CD14-positive monocyte (primary cell): ENCODE data around the gene HLA-DQB2. TPM values are rescaled to one million over a fixed set of nuclear protein-coding genes. Genes with fewer than 3 reads are reported as not detected.
A peak's percentile ranks its signal among the peaks of the same experiment; 100 is the strongest.

ENCODE experiments used
- DNase-seq, 3 donors: peaks; one replicate each; pipeline ENCODE4 v3.0.0-alpha.2; 2011 to 2022
- H2AFZ ChIP-seq: 2 replicates; pipeline ENCODE4 v1.6.0; 2012; ENCODE audit warnings: mild to moderate bottlenecking, low read depth, low read length, inconsistent platforms; ENCODE audit not compliant: insufficient read depth, poor library complexity, severe bottlenecking
- H3K27ac ChIP-seq, 2 donors: 1 replicate in 1 of 2; 2 replicates in 1 of 2; pipeline ENCODE4 v1.5.1; 2012 to 2013; ENCODE audit warnings: low read length in 2 of 2, control low read depth in 1 of 2, inconsistent platforms in 1 of 2, low read depth in 1 of 2, mild to moderate bottlenecking in 1 of 2
- H3K27me3 ChIP-seq, 2 donors: one replicate each; pipeline versions ENCODE4 v1.6.0 to v1.6.1; 2011 to 2013; ENCODE audit warnings: low read length in 2 of 2; ENCODE audit not compliant: control insufficient read depth in 2 of 2, insufficient read depth in 2 of 2
- H3K36me3 ChIP-seq, 2 donors: replicated peaks in 1 of 2; 1 replicate in 1 of 2; 2 replicates in 1 of 2; pipeline versions ENCODE4 v1.5.1 to v1.6.1; 2012 to 2013; ENCODE audit warnings: low read length in 2 of 2, control low read depth in 1 of 2, inconsistent platforms in 1 of 2, mild to moderate bottlenecking in 1 of 2; ENCODE audit not compliant: insufficient read depth in 2 of 2, control insufficient read depth in 1 of 2
- H3K4me1 ChIP-seq, 2 donors: 1 replicate in 1 of 2; 2 replicates in 1 of 2; pipeline versions ENCODE4 v1.5.1 to v1.6.1; 2012 to 2013; ENCODE audit warnings: low read length in 2 of 2, control low read depth in 1 of 2, inconsistent platforms in 1 of 2, mild to moderate bottlenecking in 1 of 2, moderate library complexity in 1 of 2; ENCODE audit not compliant: insufficient read depth in 2 of 2, control insufficient read depth in 1 of 2
- H3K4me2 ChIP-seq: replicated peaks from 2 replicates; pipeline ENCODE3; 2012; ENCODE audit warnings: low read length, moderate library complexity, mild to moderate bottlenecking; ENCODE audit not compliant: poor library complexity, severe bottlenecking; ENCODE audit errors: extremely low read depth
- H3K4me3 ChIP-seq, 3 experiments: fragments of 200-600 bp in 1 of 3; sonication (generic) in 1 of 3; replicated peaks in 1 of 3; 1 replicate in 2 of 3; 2 replicates in 1 of 3; pipeline ENCODE4 v1.5.1; 2011 to 2013; ENCODE audit warnings: low read length in 3 of 3, mild to moderate bottlenecking in 3 of 3, control low read depth in 2 of 3, low read depth in 2 of 3, inconsistent platforms in 1 of 3, moderate library complexity in 1 of 3
- H3K79me2 ChIP-seq: 2 replicates; pipeline ENCODE4 v1.6.0; 2012; ENCODE audit warnings: mild to moderate bottlenecking, control low read depth, inconsistent platforms, low read length, moderate library complexity; ENCODE audit not compliant: insufficient read depth
- H3K9ac ChIP-seq: 2 replicates; pipeline ENCODE4 v1.6.0; 2017; ENCODE audit warnings: low read length, mild to moderate bottlenecking; ENCODE audit not compliant: insufficient read depth, poor library complexity, severe bottlenecking
- H3K9me3 ChIP-seq, 2 donors: replicated peaks in 1 of 2; 1 replicate in 1 of 2; 2 replicates in 1 of 2; pipeline versions ENCODE4 v1.5.1 to v1.6.1; 2012 to 2013; ENCODE audit warnings: low read length in 2 of 2, control low read depth in 1 of 2; ENCODE audit not compliant: control insufficient read depth in 1 of 2, insufficient read depth in 1 of 2
- H4K20me1 ChIP-seq: 2 replicates; pipeline ENCODE4 v1.6.0; 2012; ENCODE audit warnings: mild to moderate bottlenecking, low read length, control low read depth, moderate library complexity; ENCODE audit not compliant: insufficient read depth
- H3K27ac Mint-ChIP-seq, 7 donors: one replicate each; pipeline ENCODE4 v1.8.0; 2020; ENCODE audit warnings: mild to moderate bottlenecking in 7 of 7, mixed read lengths in 7 of 7, moderate library complexity in 6 of 7, inconsistent platforms in 2 of 7
- H3K27me3 Mint-ChIP-seq, 3 donors: one replicate each; pipeline ENCODE4 v1.8.0; 2021 to 2022; ENCODE audit warnings: low read depth in 3 of 3, mild to moderate bottlenecking in 3 of 3, mixed read lengths in 3 of 3, moderate library complexity in 3 of 3, inconsistent platforms in 1 of 3
- H3K36me3 Mint-ChIP-seq, 2 donors: one replicate each; pipeline ENCODE4 v1.8.0; 2020; ENCODE audit warnings: mixed read lengths in 2 of 2, inconsistent platforms in 1 of 2, mild to moderate bottlenecking in 1 of 2
- H3K4me1 Mint-ChIP-seq: one replicate; pipeline ENCODE4 v1.8.0; 2020; ENCODE audit warnings: mild to moderate bottlenecking, mixed read lengths
- H3K4me3 Mint-ChIP-seq, 2 donors: one replicate each; pipeline ENCODE4 v1.8.0; 2020; ENCODE audit warnings: mild to moderate bottlenecking in 2 of 2, mixed read lengths in 2 of 2, moderate library complexity in 1 of 2
- H3K9me3 Mint-ChIP-seq, 7 donors: one replicate each; pipeline ENCODE4 v1.8.0; 2020 to 2022; ENCODE audit warnings: mixed read lengths in 7 of 7, mild to moderate bottlenecking in 6 of 7, moderate library complexity in 6 of 7, inconsistent platforms in 2 of 7
- WGBS: methylation state at CpG from one replicate; pipeline ENCODE4 v1.1.5; 2013; ENCODE audit warnings: missing lambda C conversion rate; ENCODE audit not compliant: insufficient coverage; 5-methylcytosine and 5-hydroxymethylcytosine counted together
- intact Hi-C, 2 donors: fragments of 100-400 bp; cut with micrococcal nuclease; formaldehyde crosslinking; loops; one replicate each; pipeline versions ENCODE4 v1.15.0 to v1.15.1; 2023
- polyA plus RNA-seq, 3 donors: library from polyadenylated mRNA; depleted of rRNA in 1 of 3; unstranded in 2 of 3; stranded (reverse) in 1 of 3; fragments of 300-500 nt in 2 of 3; fragments of >200 nt in 1 of 3; fragmentation: Illumina TruSeq in 2 of 3; gene quantifications; 1 replicate in 2 of 3; 2 replicates in 1 of 3; pipeline ENCODE4 v1.2.3, GENCODE V29; 2012 to 2021
- TF ChIP-seq, protein P1 (sequence below): fragments of 200-600 bp; IDR thresholded peaks from one replicate; pipeline ENCODE4 v1.8.0; 2022; ENCODE audit warnings: antibody characterized with exemption, mild to moderate bottlenecking

The HLA-DQB2 gene
- polyA plus RNA-seq, 3 donors: 4.4 to 37.5 TPM; not detected in 1

GRCh38 chr6:32741031-32741960 lies 22.0 kb downstream of the HLA-DQB2 start, which contains the start of gene HLA-DQA2:
Gene HLA-DQA2, plus strand, starts transcription at chr6:32741391. Its CDS starts 53 bp downstream, at chr6:32741444.
- Histone ChIP-seq H3K9ac (no peak within 1 kb of the TSS), H3K4me2 (no peak within 1 kb of the TSS), H3K9me3 (no peaks in the 10 kb centered on the region), H3K4me1 (no peaks in the 10 kb centered on the region), H3K36me3 (no peaks in the 10 kb centered on the region), H4K20me1 (no peaks in the 10 kb centered on the region), H3K27ac (no peak within 1 kb of the TSS), H3K27me3 (peaks cover 0 to 6% of the 10 kb centered on the region in 2 donors), H2AFZ (no peak within 1 kb of the TSS), H3K79me2 (no peaks in the 10 kb centered on the region), H3K4me3 (no peak within 1 kb of the TSS)
- WGBS: 93% methylated on average over 2 of the region's 7 CpGs
- intact Hi-C loops: loop anchor here in 1 of 2 donors (5.0 kb wide), 1 partner anchor 99 kb away; no protein-coding TSS in a partner anchor
- peak in 2 of 3 donors; percentile 43 to 45 for DNase-seq
- Mint-ChIP-seq H3K27ac (peak within 1 kb of the TSS in 2 of 7 donors; percentile 61 to 79), H3K9me3 (peaks cover 0 to 2% (median 0%) of the 10 kb centered on the region in 7 donors), H3K4me3 (peak within 1 kb of the TSS in 1 of 2 donors; percentile 56), H3K4me1 (peaks cover 3% of the 10 kb centered on the region), H3K36me3 (peaks cover 0 to 2% of the 10 kb centered on the region in 2 donors), H3K27me3 (peaks cover 3 to 19% (median 7%) of the 10 kb centered on the region in 3 donors)
- TF ChIP-seq, protein P1, sequence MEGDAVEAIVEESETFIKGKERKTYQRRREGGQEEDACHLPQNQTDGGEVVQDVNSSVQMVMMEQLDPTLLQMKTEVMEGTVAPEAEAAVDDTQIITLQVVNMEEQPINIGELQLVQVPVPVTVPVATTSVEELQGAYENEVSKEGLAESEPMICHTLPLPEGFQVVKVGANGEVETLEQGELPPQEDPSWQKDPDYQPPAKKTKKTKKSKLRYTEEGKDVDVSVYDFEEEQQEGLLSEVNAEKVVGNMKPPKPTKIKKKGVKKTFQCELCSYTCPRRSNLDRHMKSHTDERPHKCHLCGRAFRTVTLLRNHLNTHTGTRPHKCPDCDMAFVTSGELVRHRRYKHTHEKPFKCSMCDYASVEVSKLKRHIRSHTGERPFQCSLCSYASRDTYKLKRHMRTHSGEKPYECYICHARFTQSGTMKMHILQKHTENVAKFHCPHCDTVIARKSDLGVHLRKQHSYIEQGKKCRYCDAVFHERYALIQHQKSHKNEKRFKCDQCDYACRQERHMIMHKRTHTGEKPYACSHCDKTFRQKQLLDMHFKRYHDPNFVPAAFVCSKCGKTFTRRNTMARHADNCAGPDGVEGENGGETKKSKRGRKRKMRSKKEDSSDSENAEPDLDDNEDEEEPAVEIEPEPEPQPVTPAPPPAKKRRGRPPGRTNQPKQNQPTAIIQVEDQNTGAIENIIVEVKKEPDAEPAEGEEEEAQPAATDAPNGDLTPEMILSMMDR: no peak

DNA sequence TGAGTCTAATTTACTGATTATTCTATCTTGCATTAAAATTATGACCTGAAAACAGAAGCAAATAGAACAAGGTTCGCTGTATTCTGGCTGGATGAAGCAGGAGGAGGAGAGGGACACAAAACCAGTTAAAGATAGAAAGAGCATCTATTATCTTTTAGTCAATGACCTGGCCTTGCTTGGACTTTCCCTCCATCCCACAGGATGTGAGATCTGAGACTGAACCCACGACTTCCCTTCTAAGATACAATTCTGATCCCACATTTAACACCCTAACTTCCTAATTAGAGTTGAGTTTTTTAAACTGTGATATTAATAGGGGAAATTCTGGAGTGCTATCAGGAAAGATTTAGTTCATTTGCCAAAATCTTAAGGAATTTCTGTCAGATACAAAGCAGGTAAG lies 25.2 kb downstream of the HLA-DQB2 start:
- H3K36me3 ChIP-seq: no peaks in the 10 kb centered on the region
- no peaks in the 10 kb centered on the region for H3K79me2 ChIP-seq
- Mint-ChIP-seq H3K9me3 (peaks cover 0 to 2% (median 0%) of the 10 kb centered on the region in 7 donors), H3K27ac (no peak overlapping the region), H3K4me1 (no peaks in the 10 kb centered on the region), H3K27me3 (peaks cover 3 to 11% (median 10%) of the 10 kb centered on the region in 3 donors), H3K36me3 (no peaks in the 10 kb centered on the region), H3K4me3 (no peak overlapping the region)
- no peak overlapping the region for H3K9ac ChIP-seq
- no peak overlapping the region for H3K4me3 ChIP-seq
- H3K4me2 ChIP-seq: no peak overlapping the region
- H3K27ac ChIP-seq: no peak overlapping the region
- H3K4me1 ChIP-seq: no peaks in the 10 kb centered on the region
- WGBS: no CpG with 5 or more reads among the region's 2 CpGs
- TF ChIP-seq, protein P1: no peak
- no peak overlapping the region for H2AFZ ChIP-seq
- DNase-seq: no peak
- no peaks in the 10 kb centered on the region for H3K9me3 ChIP-seq
- H3K27me3 ChIP-seq: peaks cover 0 to 2% of the 10 kb centered on the region in 2 donors
- no peaks in the 10 kb centered on the region for H4K20me1 ChIP-seq
- intact Hi-C loops: loop anchor here in 1 of 2 donors (5.0 kb wide), 1 partner anchor 129 kb away; no protein-coding TSS in a partner anchor
